Endothelial cell of umbilical vein (primary cell): ENCODE results near the gene PDIA5. TPM values are rescaled to one million over a fixed set of nuclear protein-coding genes. Genes with fewer than 3 reads are reported as not detected.

Experiments used
- BruUV-seq: library from RNA; stranded (reverse); fragments of 400-500 nt; replicated peaks from 2 replicates; lab custom pipeline; 2021; lab: Mats Ljungman, UMichigan
- CTCF ChIA-PET: fragments of 300-600, 350-600 bp; sonication (Branson Sonifier 250); formaldehyde crosslinking; loops from one replicate; lab custom pipeline; 2021; ENCODE audit warnings: antibody characterized with exemption, inconsistent platforms; lab: Charles Lee
- POLR2A ChIA-PET: fragments of 300-600, 350-600 bp; sonication (Branson Sonifier 250); formaldehyde crosslinking; loops from one replicate; lab custom pipeline; 2021; ENCODE audit warnings: antibody characterized with exemption, inconsistent platforms; lab: Charles Lee
- DNase-seq: peaks from one replicate; pipeline ENCODE4 v3.0.0-alpha.2; 2011; ENCODE audit warnings: low read depth, low spot score
- FAIRE-seq: peaks from 2 replicates; lab custom pipeline; 2011; peaks lifted over from hg19 to GRCh38; lab: Jason Lieb, UNC
- H2AFZ ChIP-seq: 2 replicates; pipeline ENCODE4 v1.6.0; 2012; ENCODE audit warnings: low read depth, low read length, control low read depth, inconsistent platforms
- H3K27ac ChIP-seq: 2 replicates; pipeline ENCODE4 v1.5.1; 2011; ENCODE audit warnings: low read depth, mild to moderate bottlenecking, control low read depth, low read length, moderate library complexity; ENCODE audit not compliant: insufficient read depth
- H3K27me3 ChIP-seq, 2 experiments: 2 replicates each; pipeline versions ENCODE4 v1.6.0 to v1.6.1; 2011; ENCODE audit warnings: low read length in 2 of 2, mixed read lengths in 1 of 2; ENCODE audit not compliant: control insufficient read depth in 2 of 2, insufficient read depth in 2 of 2
- H3K36me3 ChIP-seq, 2 experiments: 2 replicates in 1 of 2; 3 replicates in 1 of 2; pipeline ENCODE4 v1.5.1; 2011; ENCODE audit warnings: low read length in 2 of 2, mild to moderate bottlenecking in 1 of 2, moderate library complexity in 1 of 2; ENCODE audit not compliant: control insufficient read depth in 2 of 2, insufficient read depth in 2 of 2; ENCODE audit errors: extremely low read depth in 1 of 2
- H3K4me1 ChIP-seq: 3 replicates; pipeline ENCODE4 v1.5.1; 2011; ENCODE audit warnings: mild to moderate bottlenecking, low read length; ENCODE audit not compliant: control insufficient read depth, insufficient read depth; ENCODE audit errors: extremely low read depth
- H3K4me2 ChIP-seq: 2 replicates; pipeline ENCODE4 v1.6.1; 2011; ENCODE audit warnings: low read length, control low read depth, mixed read lengths; ENCODE audit not compliant: insufficient read depth
- H3K4me3 ChIP-seq, 3 experiments: fragments of 200-600 bp in 1 of 3; sonication (generic), shearing (Covaris generic) in 1 of 3; replicated peaks in 1 of 3; 2 replicates each; pipeline ENCODE4 v1.5.1; 2011 to 2016; ENCODE audit warnings: control low read depth in 3 of 3, low read length in 3 of 3, mild to moderate bottlenecking in 2 of 3, inconsistent platforms in 1 of 3, low read depth in 1 of 3, moderate library complexity in 1 of 3; ENCODE audit not compliant: insufficient read depth in 1 of 3
- H3K79me2 ChIP-seq: 2 replicates; pipeline ENCODE4 v1.6.0; 2012; ENCODE audit warnings: low read length, inconsistent platforms; ENCODE audit not compliant: control insufficient read depth, insufficient read depth
- H3K9ac ChIP-seq: replicated peaks from 2 replicates; pipeline ENCODE3; 2011; ENCODE audit warnings: low read length, control low read depth; ENCODE audit not compliant: insufficient read depth; ENCODE audit errors: extremely low read depth
- H3K9me1 ChIP-seq: replicated peaks from 3 replicates; pipeline ENCODE4 v1.6.0; 2011; ENCODE audit warnings: mild to moderate bottlenecking, low read length; ENCODE audit not compliant: control insufficient read depth, insufficient read depth; ENCODE audit errors: extremely low read depth
- H3K9me3 ChIP-seq: replicated peaks from 2 replicates; pipeline ENCODE4 v1.5.1; 2012; ENCODE audit warnings: low read length, inconsistent platforms; ENCODE audit not compliant: control insufficient read depth, insufficient read depth
- H4K20me1 ChIP-seq: replicated peaks from 2 replicates; pipeline ENCODE3; 2011; ENCODE audit warnings: mild to moderate bottlenecking, low read length; ENCODE audit not compliant: control insufficient read depth, insufficient read depth; ENCODE audit errors: extremely low read depth
- CTCF ChIP-seq, 2 donors: IDR thresholded peaks; 1 replicate in 1 of 2; 2 replicates in 1 of 2; pipeline ENCODE4 v1.5.1; 2011; ENCODE audit warnings: low read length in 2 of 2, mild to moderate bottlenecking in 2 of 2, moderate library complexity in 2 of 2, control low read depth in 1 of 2, inconsistent platforms in 1 of 2, low read depth in 1 of 2; ENCODE audit not compliant: insufficient read depth in 1 of 2; ENCODE audit errors: extremely low read depth in 1 of 2
- EZH2 ChIP-seq: IDR thresholded peaks from 2 replicates; pipeline ENCODE4 v1.6.1; 2012; ENCODE audit warnings: borderline replicate concordance, low read depth, mild to moderate bottlenecking, moderate library complexity, low read length, inconsistent platforms; ENCODE audit not compliant: severe bottlenecking
- FOS ChIP-seq: IDR thresholded peaks from 2 replicates; pipeline ENCODE4 v1.6.1; 2011; ENCODE audit warnings: mild to moderate bottlenecking, low read length, moderate library complexity, borderline replicate concordance; ENCODE audit not compliant: insufficient read depth
- GATA2 ChIP-seq: IDR thresholded peaks from 2 replicates; pipeline ENCODE4 v1.7.0; 2011; ENCODE audit warnings: low read depth, mild to moderate bottlenecking, moderate library complexity, mixed read lengths, low read length; ENCODE audit not compliant: insufficient read length, insufficient read depth
- JUN ChIP-seq: IDR thresholded peaks from 2 replicates; pipeline ENCODE4 v1.6.1; 2011; ENCODE audit warnings: borderline replicate concordance, low read depth; ENCODE audit not compliant: insufficient read length, insufficient read depth
- MAX ChIP-seq: IDR thresholded peaks from 2 replicates; pipeline ENCODE4 v1.6.1; 2011; ENCODE audit not compliant: insufficient read depth, insufficient read length
- MYC ChIP-seq: IDR thresholded peaks from one replicate; pipeline ENCODE4 v1.6.1; 2011; ENCODE audit warnings: mild to moderate bottlenecking, low read depth, low read length
- POLR2A ChIP-seq: IDR thresholded peaks from 2 replicates; pipeline ENCODE4 v1.6.1; 2012; ENCODE audit warnings: low read depth, mild to moderate bottlenecking, control low read depth, low read length
- POLR2AphosphoS5 ChIP-seq: IDR thresholded peaks from 2 replicates; pipeline ENCODE4 v1.6.1; 2012; ENCODE audit warnings: low read depth, mild to moderate bottlenecking, control low read depth, low read length, moderate library complexity; ENCODE audit not compliant: insufficient read depth
- dilution Hi-C: fragments of 300-500 bp; cut with MboI; formaldehyde crosslinking; loops from one replicate; pipeline ENCODE4 v1.15.0; 2019; ENCODE audit warnings: low sequenced_read_pairs; ENCODE audit not compliant: extremely low pct_ligation_motif_present
- intact Hi-C: fragments of 100-400 bp; cut with micrococcal nuclease; formaldehyde crosslinking; loops from one replicate; pipeline ENCODE4 v1.10.0; 2022
- polyA plus RNA-seq, 4 experiments: library from polyadenylated mRNA; depleted of rRNA in 3 of 4; stranded (reverse) in 3 of 4; unstranded in 1 of 4; fragments of >200 nt; gene quantifications; 2 replicates each; pipeline versions ENCODE4 v1.2.1 to v1.2.3, GENCODE V29; 2011 to 2012; ENCODE audit warnings: missing spikeins in 1 of 4
- total RNA-seq: library from RNA; stranded (reverse); gene quantifications from 2 replicates; pipeline ENCODE4 v1.2.3, GENCODE V29; 2021

Gene PDIA5
- total and polyA plus RNA-seq, 2 donors (not counting 3 experiments of a cell fraction or from before 2014, with no cell fraction given): 55.7 to 85.6 TPM

GRCh38 chr3:123139522-123139921, 72.7 kb downstream of the PDIA5 start:
- intact Hi-C loops: no loop called here
- H2AFZ ChIP-seq: no peak overlapping the region
- H3K9ac ChIP-seq: no peak overlapping the region
- H3K36me3 ChIP-seq: peaks cover 10 to 23% of the 10 kb centered on the region in 2 experiments
- no peaks in the 10 kb centered on the region for H4K20me1 ChIP-seq
- no peak overlapping the region for H3K4me2 ChIP-seq
- no peak for FAIRE-seq
- no peaks in the 10 kb centered on the region for H3K4me1 ChIP-seq
- H3K4me3 ChIP-seq: no peak overlapping the region
- no peak overlapping the region for H3K27ac ChIP-seq
- no peaks in the 10 kb centered on the region for H3K9me1 ChIP-seq
- TF ChIP-seq FOS (no peak), MAX (no peak), EZH2 (no peak), GATA2 (no peak), JUN (no peak), POLR2A (no peak), CTCF (IDR thresholded peaks at IDR 0.05; ENCODE audit: extremely low read depth in 1 of 2, insufficient read depth in 1 of 2, low read depth in 1 of 2, low read length in 2 of 2) (no peak), POLR2AphosphoS5 (no peak), MYC (no peak)
- dilution Hi-C loops: no loop called here
- H3K27me3 ChIP-seq: no peaks in the 10 kb centered on the region
- DNase-seq: no peak
- no peaks in the 10 kb centered on the region for H3K9me3 ChIP-seq
- ChIA-PET CTCF (no interaction called here), POLR2A (no interaction called here)
- no TSS peak for BruUV-seq
- no peaks in the 10 kb centered on the region for H3K79me2 ChIP-seq
